H9 (cell line): Measurements from ENCODE around the gene DMRTA1. TPM values are rescaled to one million over a fixed set of nuclear protein-coding genes. Genes with fewer than 3 reads are reported as not detected.

Source experiments
- DNase-seq: peaks from one replicate; pipeline ENCODE4 v3.0.0-alpha.2; 2017
- H2AFZ ChIP-seq: one replicate; pipeline ENCODE4 v1.6.1; 2013; ENCODE audit warnings: mild to moderate bottlenecking, low read length, control low read depth, moderate library complexity
- H2AK5ac ChIP-seq: 2 replicates; pipeline ENCODE4 v1.6.1; 2013; ENCODE audit warnings: low read length, control low read depth, mixed read lengths; ENCODE audit not compliant: insufficient read length
- H2BK120ac ChIP-seq: one replicate; pipeline ENCODE4 v1.6.1; 2013; ENCODE audit warnings: low read depth, mild to moderate bottlenecking, low read length, control low read depth, inconsistent platforms; ENCODE audit not compliant: poor library complexity, severe bottlenecking
- H2BK12ac ChIP-seq: 2 replicates; pipeline ENCODE4 v1.6.1; 2013; ENCODE audit warnings: low read length, control low read depth, mixed read lengths, low read depth; ENCODE audit not compliant: insufficient read length
- H2BK15ac ChIP-seq: 2 replicates; pipeline ENCODE4 v1.6.1; 2013; ENCODE audit warnings: low read depth, low read length, control low read depth
- H2BK20ac ChIP-seq: one replicate; pipeline ENCODE4 v1.6.1; 2013; ENCODE audit warnings: low read depth, mild to moderate bottlenecking, low read length, control low read depth, inconsistent platforms; ENCODE audit not compliant: poor library complexity, severe bottlenecking
- H2BK5ac ChIP-seq: 2 replicates; pipeline ENCODE4 v1.6.1; 2013; ENCODE audit warnings: low read length, control low read depth, mixed read lengths; ENCODE audit not compliant: insufficient read length
- H3K14ac ChIP-seq: 2 replicates; pipeline ENCODE4 v1.6.1; 2013; ENCODE audit warnings: low read length, control low read depth; ENCODE audit not compliant: insufficient read depth
- H3K18ac ChIP-seq: 2 replicates; pipeline ENCODE4 v1.6.1; 2013; ENCODE audit warnings: low read depth, mild to moderate bottlenecking, mixed read lengths, low read length, control low read depth; ENCODE audit not compliant: insufficient read length
- H3K23ac ChIP-seq: 2 replicates; pipeline ENCODE4 v1.6.1; 2013; ENCODE audit warnings: low read length, control low read depth, mixed read lengths, low read depth; ENCODE audit not compliant: insufficient read length
- H3K23me2 ChIP-seq: 2 replicates; pipeline ENCODE4 v1.6.1; 2013; ENCODE audit warnings: low read depth, mild to moderate bottlenecking, mixed read lengths, low read length, control low read depth; ENCODE audit not compliant: insufficient read length, poor library complexity, severe bottlenecking
- H3K27ac ChIP-seq: 2 replicates; pipeline ENCODE4 v1.5.1; 2013; ENCODE audit warnings: low read length, control low read depth, mixed read lengths, low read depth; ENCODE audit not compliant: insufficient read length
- H3K27me3 ChIP-seq: 2 replicates; pipeline ENCODE4 v1.6.1; 2013; ENCODE audit warnings: low read length, control low read depth, inconsistent platforms; ENCODE audit not compliant: insufficient read depth
- H3K4ac ChIP-seq: 2 replicates; pipeline ENCODE4 v1.6.1; 2013; ENCODE audit warnings: low read depth, mild to moderate bottlenecking, control low read depth, inconsistent platforms, low read length, moderate library complexity
- H3K4me1 ChIP-seq: 2 replicates; pipeline ENCODE4 v1.6.1; 2013; ENCODE audit warnings: low read length, control low read depth, inconsistent platforms; ENCODE audit not compliant: insufficient read depth
- H3K4me2 ChIP-seq: 2 replicates; pipeline ENCODE4 v1.6.1; 2013; ENCODE audit warnings: low read length, control low read depth, mixed read lengths; ENCODE audit not compliant: insufficient read length, insufficient read depth
- H3K56ac ChIP-seq: 2 replicates; pipeline ENCODE4 v1.6.1; 2013; ENCODE audit warnings: low read depth, mild to moderate bottlenecking, mixed read lengths, low read length, control low read depth; ENCODE audit not compliant: insufficient read length
- H3K79me1 ChIP-seq: 2 replicates; pipeline ENCODE4 v1.6.1; 2013; ENCODE audit warnings: low read depth, mild to moderate bottlenecking, moderate library complexity, low read length, control low read depth, inconsistent platforms; ENCODE audit not compliant: insufficient read depth, poor library complexity, severe bottlenecking
- H3K79me2 ChIP-seq: 2 replicates; pipeline ENCODE4 v1.6.1; 2013; ENCODE audit warnings: low read length, control low read depth, inconsistent platforms; ENCODE audit not compliant: insufficient read depth
- H3K9ac ChIP-seq: 2 replicates; pipeline ENCODE4 v1.6.1; 2013; ENCODE audit warnings: low read length, control low read depth, mixed read lengths; ENCODE audit not compliant: insufficient read length; ENCODE audit errors: extremely low read depth
- H3K9me3 ChIP-seq: one replicate; pipeline ENCODE4 v1.6.1; 2013; ENCODE audit warnings: low read depth, low read length, inconsistent platforms; ENCODE audit not compliant: control insufficient read depth
- H3T11ph ChIP-seq: one replicate; pipeline ENCODE4 v1.6.1; 2013; ENCODE audit warnings: mild to moderate bottlenecking, low read length, control low read depth, inconsistent platforms
- H4K20me1 ChIP-seq: one replicate; pipeline ENCODE4 v1.6.1; 2013; ENCODE audit not compliant: control insufficient read depth, insufficient read length, insufficient read depth
- H4K5ac ChIP-seq: 2 replicates; pipeline ENCODE4 v1.6.1; 2013; ENCODE audit warnings: low read depth, mild to moderate bottlenecking, mixed read lengths, low read length, control low read depth; ENCODE audit not compliant: insufficient read length
- H4K8ac ChIP-seq: replicated peaks from 2 replicates; pipeline ENCODE4 v1.6.1; 2013; ENCODE audit warnings: low read length, control low read depth, mixed read lengths, low read depth; ENCODE audit not compliant: insufficient read length
- H4K91ac ChIP-seq: 2 replicates; pipeline ENCODE4 v1.6.1; 2013; ENCODE audit warnings: low read depth, mild to moderate bottlenecking, moderate library complexity, mixed read lengths, low read length, control low read depth; ENCODE audit not compliant: insufficient read length
- H3K27ac Mint-ChIP-seq, 3 experiments: 2 replicates in 2 of 3; 3 replicates in 1 of 3; pipeline ENCODE4 v1.8.0; 2020 to 2021; ENCODE audit warnings: mixed read lengths in 3 of 3, mild to moderate bottlenecking in 1 of 3, moderate library complexity in 1 of 3
- H3K27me3 Mint-ChIP-seq: 2 replicates; pipeline ENCODE4 v1.8.0; 2021; ENCODE audit warnings: low read depth, mild to moderate bottlenecking, moderate library complexity, mixed read lengths
- H3K36me3 Mint-ChIP-seq, 3 experiments: 2 replicates in 2 of 3; 3 replicates in 1 of 3; pipeline ENCODE4 v1.8.0; 2020 to 2021; ENCODE audit warnings: low read depth in 3 of 3, mixed read lengths in 3 of 3; ENCODE audit not compliant: insufficient read depth in 1 of 3
- H3K4me1 Mint-ChIP-seq, 2 experiments: 2 replicates each; pipeline ENCODE4 v1.8.0; 2020; ENCODE audit warnings: mixed read lengths in 2 of 2
- H3K4me3 Mint-ChIP-seq, 2 experiments: 2 replicates in 1 of 2; 3 replicates in 1 of 2; pipeline ENCODE4 v1.8.0; 2020 to 2021; ENCODE audit warnings: mild to moderate bottlenecking in 2 of 2, mixed read lengths in 2 of 2, moderate library complexity in 1 of 2
- H3K9me3 Mint-ChIP-seq, 2 experiments: 2 replicates in 1 of 2; 3 replicates in 1 of 2; pipeline ENCODE4 v1.8.0; 2020; ENCODE audit warnings: mild to moderate bottlenecking in 2 of 2, mixed read lengths in 2 of 2, moderate library complexity in 1 of 2
- WGBS: extraction: QIAGEN DNeasy Blood & Tissue Kit; methylation state at CpG from one replicate; pipeline ENCODE4 v1.1.7; 2013; ENCODE audit warnings: missing lambda C conversion rate, low lambda C conversion rate, mixed read lengths; ENCODE audit not compliant: insufficient read length; ENCODE audit errors: extremely low coverage; 5-methylcytosine and 5-hydroxymethylcytosine counted together
- total RNA-seq: library from RNA; stranded (reverse); gene quantifications from 2 replicates; pipeline ENCODE4 v1.2.1, GENCODE V29; 2021
- TF ChIP-seq, protein P1 (sequence below): fragments of 200-600 bp; sonication (generic); conservative IDR thresholded peaks from 3 replicates; pipeline ENCODE4 v1.8.0; 2021; ENCODE audit warnings: antibody characterized with exemption, mild to moderate bottlenecking

DMRTA1 gene
- total RNA-seq, 1 experiment from 2014 or later = 2.8 TPM

DNA sequence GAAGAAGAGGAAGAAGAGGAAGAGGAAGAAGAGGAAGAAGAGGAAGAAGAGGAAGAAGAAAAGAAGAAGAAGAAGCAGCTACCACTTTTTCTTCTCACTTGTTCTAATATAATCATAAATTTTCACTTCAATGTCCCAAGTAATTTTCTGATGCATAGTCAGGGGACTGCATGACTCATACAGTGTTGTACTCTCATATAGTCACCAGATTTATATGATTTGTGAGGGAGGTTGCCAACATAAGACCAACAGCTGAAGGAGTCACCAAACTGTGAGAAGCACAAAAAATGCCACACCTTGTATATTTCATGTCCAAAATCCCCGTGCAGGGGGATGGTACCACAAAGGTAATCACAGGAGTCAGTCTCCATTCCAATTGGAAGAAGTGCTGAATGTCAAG, 32.7 kb upstream of the DMRTA1 start:
- no peak overlapping the region for H2AK5ac ChIP-seq
- no peak overlapping the region for H3K27ac ChIP-seq

More for the DNA sequence above, 32.7 kb upstream of the DMRTA1 start:
- Histone ChIP-seq H2AFZ (no peak overlapping the region), H3K4ac (no peak overlapping the region), H4K5ac (no peak overlapping the region), H2BK5ac (no peak overlapping the region), H3K9me3 (no peaks in the 10 kb centered on the region), H3K4me1 (no peaks in the 10 kb centered on the region), H3K79me2 (no peaks in the 10 kb centered on the region), H4K91ac (no peak overlapping the region), H3T11ph (no peak overlapping the region), H3K27me3 (no peaks in the 10 kb centered on the region), H3K18ac (no peak overlapping the region), H2BK15ac (no peak overlapping the region), H3K9ac (no peak overlapping the region), H2BK12ac (no peak overlapping the region), H3K79me1 (no peaks in the 10 kb centered on the region), H4K20me1 (no peaks in the 10 kb centered on the region), H3K4me2 (no peak overlapping the region), H2BK120ac (no peak overlapping the region), H3K23ac (no peak overlapping the region), H4K8ac (no peak overlapping the region), H3K56ac (no peak overlapping the region), H3K14ac (no peak overlapping the region), H2BK20ac (no peak overlapping the region), H3K23me2 (no peaks in the 10 kb centered on the region)
- DNase-seq = no peak
- Mint-ChIP-seq H3K9me3 (no peaks in the 10 kb centered on the region), H3K27me3 (no peaks in the 10 kb centered on the region), H3K4me3 (no peak overlapping the region), H3K36me3 (no peaks in the 10 kb centered on the region), H3K4me1 (peaks cover 7 to 9% of the 10 kb centered on the region in 2 experiments), H3K27ac (no peak overlapping the region)
- TF ChIP-seq, protein P1, sequence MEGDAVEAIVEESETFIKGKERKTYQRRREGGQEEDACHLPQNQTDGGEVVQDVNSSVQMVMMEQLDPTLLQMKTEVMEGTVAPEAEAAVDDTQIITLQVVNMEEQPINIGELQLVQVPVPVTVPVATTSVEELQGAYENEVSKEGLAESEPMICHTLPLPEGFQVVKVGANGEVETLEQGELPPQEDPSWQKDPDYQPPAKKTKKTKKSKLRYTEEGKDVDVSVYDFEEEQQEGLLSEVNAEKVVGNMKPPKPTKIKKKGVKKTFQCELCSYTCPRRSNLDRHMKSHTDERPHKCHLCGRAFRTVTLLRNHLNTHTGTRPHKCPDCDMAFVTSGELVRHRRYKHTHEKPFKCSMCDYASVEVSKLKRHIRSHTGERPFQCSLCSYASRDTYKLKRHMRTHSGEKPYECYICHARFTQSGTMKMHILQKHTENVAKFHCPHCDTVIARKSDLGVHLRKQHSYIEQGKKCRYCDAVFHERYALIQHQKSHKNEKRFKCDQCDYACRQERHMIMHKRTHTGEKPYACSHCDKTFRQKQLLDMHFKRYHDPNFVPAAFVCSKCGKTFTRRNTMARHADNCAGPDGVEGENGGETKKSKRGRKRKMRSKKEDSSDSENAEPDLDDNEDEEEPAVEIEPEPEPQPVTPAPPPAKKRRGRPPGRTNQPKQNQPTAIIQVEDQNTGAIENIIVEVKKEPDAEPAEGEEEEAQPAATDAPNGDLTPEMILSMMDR = no peak
- no CpG with 5 or more reads among the region's 1 CpG for WGBS
